ENCODE data around the gene VSNL1. TPM values are rescaled to one million over a fixed set of nuclear protein-coding genes. Genes with fewer than 3 reads are reported as not detected.
A peak's percentile ranks its signal among the peaks of the same experiment; 100 is the strongest.

The VSNL1 gene
- total RNA-seq, 2 experiments from 2014 or later: not detected

- Mint-ChIP-seq H3K27ac (no peak overlapping the region), H3K36me3 (ENCODE audit: low read depth) (peaks cover 18% of the 10 kb centered on the region), H3K27me3 (no peaks in the 10 kb centered on the region), H3K4me1 (ENCODE audit: low read depth) (peaks cover 11% of the 10 kb centered on the region), H3K4me3 (no peak overlapping the region), H3K9me3 (no peaks in the 10 kb centered on the region)
- ChIA-PET CTCF (interaction anchor here (0.7 to 6.3 kb wide), 5 partner anchors 9 to 170 kb away, joined by 3 to 41 read pairs (median 4); no protein-coding TSS in a partner anchor), POLR2A (interaction anchor here (0.6 to 0.9 kb wide), 2 partner anchors 17 to 90 kb away, joined by 3 to 4 read pairs; no protein-coding TSS in a partner anchor)
- intact Hi-C loops (cut with micrococcal nuclease): no loop called here
- ATAC-seq (no peak), DNase-seq (no peak)
- TF ChIP-seq CTCF (IDR thresholded peaks at IDR 0.05): no peak
Observed at GRCh38 chr2:17661460-17661859, 121.0 kb downstream of the VSNL1 start.

GRCh38 chr2:17662723-17663122 is 122.2 kb downstream of the VSNL1 start:
- no peaks in the 10 kb centered on the region for H3K9me3 Mint-ChIP-seq
- ATAC-seq: no peak
- peaks cover 11% of the 10 kb centered on the region for H3K4me1 Mint-ChIP-seq (ENCODE audit: low read depth)
- TF ChIP-seq CTCF (IDR thresholded peaks at IDR 0.05): no peak
- CTCF ChIA-PET: interaction anchor here (1.2 to 6.3 kb wide), 2 partner anchors 8 to 15 kb away, joined by 3 to 41 read pairs; no protein-coding TSS in a partner anchor
- intact Hi-C loops (cut with micrococcal nuclease): no loop called here
- no peak overlapping the region for H3K27ac Mint-ChIP-seq
- POLR2A ChIA-PET: no interaction called here
- no peaks in the 10 kb centered on the region for H3K27me3 Mint-ChIP-seq
- no peak for DNase-seq
- no peak overlapping the region for H3K4me3 Mint-ChIP-seq
- H3K36me3 Mint-ChIP-seq (ENCODE audit: low read depth): peaks cover 21% of the 10 kb centered on the region

GRCh38 chr2:17664534-17664933 is 124.0 kb downstream of the VSNL1 start:
- peaks cover 32% of the 10 kb centered on the region for H3K36me3 Mint-ChIP-seq (ENCODE audit: low read depth)
- no peaks in the 10 kb centered on the region for H3K9me3 Mint-ChIP-seq
- ChIA-PET CTCF (interaction anchor here (14.1 kb wide), 1 partner anchor 20 kb away, joined by 136 read pairs; no protein-coding TSS in a partner anchor), POLR2A (no interaction called here)
- DNase-seq: no peak
- TF ChIP-seq CTCF (IDR thresholded peaks at IDR 0.05): no peak
- no peaks in the 10 kb centered on the region for H3K4me1 Mint-ChIP-seq (ENCODE audit: low read depth)
- intact Hi-C loops (cut with micrococcal nuclease): no loop called here
- no peak overlapping the region for H3K27ac Mint-ChIP-seq
- no peak overlapping the region for H3K4me3 Mint-ChIP-seq
- no peaks in the 10 kb centered on the region for H3K27me3 Mint-ChIP-seq
- no peak for ATAC-seq

- Mint-ChIP-seq H3K9me3 (no peaks in the 10 kb centered on the region), H3K36me3 (ENCODE audit: low read depth) (peaks cover 34% of the 10 kb centered on the region), H3K4me1 (ENCODE audit: low read depth) (no peaks in the 10 kb centered on the region), H3K4me3 (no peak overlapping the region), H3K27ac (no peak overlapping the region), H3K27me3 (no peaks in the 10 kb centered on the region)
- CTCF ChIA-PET: interaction anchor here (0.8 to 14.1 kb wide), 2 partner anchors 8 to 24 kb away, joined by 3 to 136 read pairs; no protein-coding TSS in a partner anchor
- POLR2A ChIA-PET: no interaction called here
- intact Hi-C loops (cut with micrococcal nuclease): no loop called here
- ATAC-seq: no peak
- DNase-seq: no peak
- TF ChIP-seq CTCF (IDR thresholded peaks at IDR 0.05): no peak
Observed at GRCh38 chr2:17667898-17668297, 127.4 kb downstream of the VSNL1 start.

- DNase-seq: no peak
- Mint-ChIP-seq H3K27ac (no peak overlapping the region), H3K4me1 (ENCODE audit: low read depth) (no peaks in the 10 kb centered on the region), H3K27me3 (no peaks in the 10 kb centered on the region), H3K9me3 (no peaks in the 10 kb centered on the region), H3K4me3 (no peak overlapping the region), H3K36me3 (ENCODE audit: low read depth) (peaks cover 25% of the 10 kb centered on the region)
- no peak for TF ChIP-seq CTCF (IDR thresholded peaks at IDR 0.05)
- peak; percentile 79 for ATAC-seq
- intact Hi-C loops (cut with micrococcal nuclease): no loop called here
- ChIA-PET CTCF (interaction anchor here (1.3 to 14.1 kb wide), 4 partner anchors 10 to 47 kb away, joined by 3 to 136 read pairs (median 22); no protein-coding TSS in a partner anchor), POLR2A (interaction anchor here (1.5 kb wide), 1 partner anchor 27 kb away, joined by 4 read pairs; no protein-coding TSS in a partner anchor)
Observed at GRCh38 chr2:17672583-17673317, 132.3 kb downstream of the VSNL1 start.
